ENCODE results near the gene RHBDD1.

The RHBDD1 gene

GRCh38 chr2:226999661-227000060 is 163.8 kb downstream of the RHBDD1 start:
- no peak for DNase-seq (ENCODE audit: low read depth)
- H3K4me3 ChIP-seq (ENCODE audit: low read depth, low read length): no peak overlapping the region

DNA sequence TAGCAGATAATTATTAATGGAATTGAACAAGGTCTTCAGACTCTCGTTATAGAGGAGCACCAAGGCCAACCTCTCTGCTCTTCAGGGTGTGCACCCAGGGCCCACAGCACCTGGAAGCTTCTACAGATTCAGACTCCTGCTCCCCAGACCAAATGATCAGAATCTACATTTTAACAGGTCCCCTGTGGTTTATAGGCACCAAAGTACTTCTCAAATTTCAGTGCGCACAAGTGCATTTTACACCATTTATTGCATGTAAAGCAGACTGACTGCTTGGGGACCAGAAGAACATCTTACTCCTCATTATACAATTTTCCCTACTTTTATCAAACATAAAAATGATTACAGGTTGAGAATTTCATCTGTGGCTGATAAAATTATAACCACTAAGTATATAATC is 164.3 kb downstream of the RHBDD1 start:
- H3K4me3 ChIP-seq (ENCODE audit: low read depth, low read length): no peak overlapping the region
- no peak for DNase-seq (ENCODE audit: low read depth)

- DNase-seq (ENCODE audit: low read depth): no peak
- H3K4me3 ChIP-seq (ENCODE audit: low read depth, low read length): no peak overlapping the region
Measured at GRCh38 chr2:227004482-227004881, 168.6 kb downstream of the RHBDD1 start.

DNA sequence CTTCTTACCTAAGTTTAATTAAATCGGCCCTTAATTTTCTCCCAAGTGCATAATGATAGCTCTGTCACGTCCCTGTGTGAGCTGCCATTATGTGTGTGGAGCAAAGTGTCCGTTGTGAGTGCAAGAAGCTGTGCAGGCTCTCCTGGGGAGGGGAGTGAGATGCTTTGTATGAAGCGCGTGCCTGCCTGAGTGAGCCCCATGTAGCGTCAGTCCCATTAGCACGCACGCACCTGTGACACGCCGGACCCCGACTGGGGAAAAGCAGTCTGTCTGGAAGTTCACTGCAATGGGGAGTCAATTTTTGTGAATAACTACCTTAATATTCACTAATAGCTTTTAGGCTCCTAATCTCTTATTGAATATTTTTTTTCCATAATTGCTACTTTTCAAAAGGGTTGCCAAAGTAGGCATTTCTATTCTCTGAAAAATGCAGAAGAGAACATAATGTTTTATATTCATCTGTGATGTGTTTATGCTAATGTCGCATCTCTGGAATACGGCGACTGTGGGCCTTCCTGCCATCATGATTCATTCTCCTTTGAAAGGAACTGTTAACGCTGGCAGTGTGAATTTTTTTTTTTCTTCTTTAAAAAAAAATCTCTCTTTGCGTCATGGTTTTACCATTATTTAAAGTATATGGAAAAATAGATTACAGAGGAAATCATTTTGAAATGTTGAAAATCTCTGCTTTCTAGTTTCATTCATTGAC is 170.5 kb downstream of the RHBDD1 start:
- H3K4me3 ChIP-seq (ENCODE audit: low read depth, low read length): no peak overlapping the region
- DNase-seq (ENCODE audit: low read depth): no peak

- H3K4me3 ChIP-seq (ENCODE audit: low read depth, low read length): no peak overlapping the region
- no peak for DNase-seq (ENCODE audit: low read depth)
Measured at GRCh38 chr2:227007148-227007547, 171.3 kb downstream of the RHBDD1 start.

DNA sequence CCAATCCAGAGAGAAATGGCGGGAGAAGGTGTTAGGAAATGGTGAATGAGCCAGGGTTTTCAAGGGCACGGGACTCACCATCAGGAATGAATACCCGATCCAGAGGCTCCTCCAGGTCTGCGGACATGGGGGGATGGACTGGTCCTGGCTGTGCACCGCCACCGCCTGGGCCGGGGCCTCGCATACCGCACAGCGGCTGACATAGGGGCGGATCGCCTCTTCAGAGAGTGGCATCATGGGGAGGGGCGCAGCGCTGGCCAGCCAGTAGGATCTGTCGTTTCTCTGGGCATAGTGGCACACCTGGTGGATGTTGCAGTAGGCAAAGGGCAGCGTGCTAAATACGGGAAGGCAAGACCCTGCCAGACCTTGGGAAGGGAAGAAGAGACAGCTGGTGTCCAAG is 172.1 kb downstream of the RHBDD1 start:
- no peak overlapping the region for H3K4me3 ChIP-seq (ENCODE audit: low read depth, low read length)
- no peak for DNase-seq (ENCODE audit: low read depth)

- no peak for DNase-seq (ENCODE audit: low read depth)
- H3K4me3 ChIP-seq (ENCODE audit: low read depth, low read length): no peak overlapping the region
Measured at GRCh38 chr2:227010433-227010832, 174.6 kb downstream of the RHBDD1 start.

DNA sequence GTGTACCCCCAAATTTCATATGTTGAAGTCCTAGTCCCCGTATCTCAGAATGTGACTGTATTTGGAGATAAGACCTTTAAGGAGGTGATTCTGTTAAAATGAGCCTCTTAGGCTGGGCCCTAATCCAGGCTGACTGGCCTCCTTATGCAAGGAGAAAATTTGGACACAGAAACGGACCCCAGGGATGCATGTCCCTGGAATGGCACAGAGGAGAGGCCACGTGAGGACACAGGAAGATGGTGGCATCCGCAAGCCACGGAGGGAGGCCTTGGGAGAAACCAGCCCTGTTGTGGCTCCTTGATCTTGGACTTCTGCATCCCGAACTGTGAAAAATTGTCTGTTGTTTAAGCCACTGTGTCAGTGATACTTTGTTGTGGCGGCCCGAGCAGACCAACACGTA is 177.5 kb downstream of the RHBDD1 start:
- H3K4me3 ChIP-seq (ENCODE audit: low read depth, low read length): no peak overlapping the region
- DNase-seq (ENCODE audit: low read depth): no peak

DNA sequence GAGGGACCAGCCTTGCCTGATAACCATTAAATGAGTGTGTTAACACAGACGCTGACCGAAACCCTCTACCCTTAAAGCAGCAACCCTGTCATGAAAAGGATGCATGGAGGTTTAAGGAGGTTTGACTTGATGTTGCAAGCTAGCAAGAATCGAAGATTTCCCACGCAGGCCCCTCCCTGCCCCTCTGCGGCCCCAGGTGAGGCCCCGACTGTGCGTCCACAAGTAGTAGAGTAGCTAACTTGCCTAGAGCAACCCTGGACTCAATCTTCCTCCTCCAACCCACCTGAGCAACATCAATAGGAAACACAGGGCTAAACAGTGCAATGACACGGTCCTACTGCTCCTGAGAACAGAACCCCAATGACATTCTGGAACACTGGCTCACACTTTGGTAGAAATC is 178.0 kb downstream of the RHBDD1 start:
- DNase-seq (ENCODE audit: low read depth): no peak
- no peak overlapping the region for H3K4me3 ChIP-seq (ENCODE audit: low read depth, low read length)

GRCh38 chr2:227016894-227017293 is 181.0 kb downstream of the RHBDD1 start:
- no peak for DNase-seq (ENCODE audit: low read depth)
- no peak overlapping the region for H3K4me3 ChIP-seq (ENCODE audit: low read depth, low read length)

DNA sequence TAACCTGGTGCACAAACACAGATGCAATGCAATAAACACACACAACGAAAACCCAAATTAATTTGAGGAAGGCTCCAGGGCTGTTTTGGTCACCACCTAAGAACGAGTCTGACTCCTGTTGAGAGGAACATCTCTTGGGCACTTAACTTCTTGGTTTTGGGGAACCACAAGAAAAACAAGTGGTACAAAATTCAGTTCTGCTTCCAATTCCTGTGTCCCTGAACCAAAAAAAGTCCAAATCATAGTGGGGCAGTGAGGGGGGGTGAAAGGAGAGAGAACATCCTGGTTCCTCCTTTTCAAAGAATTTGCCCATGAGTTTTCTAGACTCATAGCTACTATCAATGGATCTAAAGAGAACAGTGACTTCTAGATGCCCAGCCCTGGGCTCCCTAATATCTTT is 184.6 kb downstream of the RHBDD1 start:
- no peak for DNase-seq (ENCODE audit: low read depth)
- no peak overlapping the region for H3K4me3 ChIP-seq (ENCODE audit: low read depth, low read length)

DNA sequence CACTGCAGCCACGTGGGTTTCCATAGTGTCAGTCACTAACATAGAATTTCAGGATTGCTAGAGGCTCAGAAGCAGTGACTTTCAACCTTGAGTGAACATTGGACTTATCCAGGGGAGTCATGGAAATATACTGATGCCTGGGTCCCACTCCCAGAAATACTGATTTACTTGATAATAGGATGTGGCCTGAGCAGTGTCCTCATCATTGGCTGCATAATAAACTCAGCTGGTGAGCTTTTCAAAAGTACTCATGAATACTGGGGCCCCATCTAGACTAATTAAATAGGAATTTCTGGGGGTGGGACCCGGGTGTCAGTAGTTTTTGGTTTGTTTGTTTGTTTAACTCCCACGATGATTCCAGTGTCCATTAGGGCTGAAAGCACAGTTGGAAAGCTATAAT is 186.8 kb downstream of the RHBDD1 start:
- DNase-seq (ENCODE audit: low read depth): no peak
- H3K4me3 ChIP-seq (ENCODE audit: low read depth, low read length): no peak overlapping the region

GRCh38 chr2:227025510-227025909 is 189.7 kb downstream of the RHBDD1 start:
- no peak for DNase-seq (ENCODE audit: low read depth)
- no peak overlapping the region for H3K4me3 ChIP-seq (ENCODE audit: low read depth, low read length)

- H3K4me3 ChIP-seq (ENCODE audit: low read depth, low read length): no peak overlapping the region
- DNase-seq (ENCODE audit: low read depth): no peak
Measured at GRCh38 chr2:227029426-227030105, 193.7 kb downstream of the RHBDD1 start.

- H3K4me3 ChIP-seq (ENCODE audit: low read depth, low read length): no peak overlapping the region
- no peak for DNase-seq (ENCODE audit: low read depth)
Measured at GRCh38 chr2:227030789-227031188, 194.9 kb downstream of the RHBDD1 start.

GRCh38 chr2:227031379-227031778 is 195.5 kb downstream of the RHBDD1 start:
- no peak for DNase-seq (ENCODE audit: low read depth)

GRCh38 chr2:227033471-227034148 is 197.8 kb downstream of the RHBDD1 start:
- DNase-seq (ENCODE audit: low read depth): no peak
- H3K4me3 ChIP-seq (ENCODE audit: low read depth, low read length): no peak overlapping the region

More at GRCh38 chr2:227031379-227031778, 195.5 kb downstream of the RHBDD1 start:
- no peak overlapping the region for H3K4me3 ChIP-seq (ENCODE audit: low read depth, low read length)

- no peak for DNase-seq (ENCODE audit: low read depth)
Measured at GRCh38 chr2:227035711-227036367, 200.0 kb downstream of the RHBDD1 start.

GRCh38 chr2:227036527-227036926 is 200.7 kb downstream of the RHBDD1 start:
- no peak overlapping the region for H3K4me3 ChIP-seq (ENCODE audit: low read depth, low read length)

More at GRCh38 chr2:227035711-227036367, 200.0 kb downstream of the RHBDD1 start:
- no peak overlapping the region for H3K4me3 ChIP-seq (ENCODE audit: low read depth, low read length)

DNA sequence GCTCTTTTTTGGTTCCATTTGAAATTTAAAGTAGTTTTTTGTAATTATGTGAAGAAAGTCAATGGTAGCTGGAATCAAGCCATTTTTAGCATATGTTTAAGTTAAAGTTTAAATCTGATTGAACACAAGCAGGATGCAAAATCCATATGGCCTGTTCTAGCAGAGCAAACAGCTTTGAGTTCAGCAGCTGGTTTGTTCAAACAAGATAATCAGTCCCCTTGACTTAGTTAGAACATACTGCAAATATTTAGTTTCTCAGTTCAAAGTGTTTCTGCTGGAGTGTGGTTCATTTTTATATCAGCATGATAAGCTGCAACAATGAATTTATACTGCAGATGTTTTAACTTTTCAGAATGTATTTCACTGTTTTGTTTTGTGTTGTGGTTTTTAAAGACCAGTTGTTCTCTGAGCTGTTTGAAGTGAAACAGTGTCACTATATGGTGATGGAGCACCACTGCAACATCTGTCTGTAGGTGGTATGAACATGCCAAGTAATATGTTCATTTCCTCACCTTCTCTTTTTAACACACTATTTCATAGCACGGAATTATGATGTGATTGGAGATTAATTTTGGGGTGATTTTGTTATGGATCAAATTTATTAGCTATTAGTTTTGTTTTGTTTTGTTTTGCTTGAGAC is 202.8 kb downstream of the RHBDD1 start:
- H3K4me3 ChIP-seq (ENCODE audit: low read depth, low read length): no peak overlapping the region

More at GRCh38 chr2:227036527-227036926, 200.7 kb downstream of the RHBDD1 start:
- DNase-seq (ENCODE audit: low read depth): no peak

More for the DNA sequence above, 202.8 kb downstream of the RHBDD1 start:
- no peak for DNase-seq (ENCODE audit: low read depth)
